SU-DHL-6 (cell line): ENCODE data around the gene PIGL.
"Not testable (repeated sequence)": the region's sequence is repeated elsewhere in the genome, so short reads cannot be mapped to it uniquely, and the experiment has no call there.

ENCODE experiments used
- H2AFZ ChIP-seq: fragments of 200-600 bp; sonication (generic); 2 replicates; pipeline ENCODE4 v1.6.1; 2014; ENCODE audit warnings: low read depth, mild to moderate bottlenecking, moderate library complexity, mixed read lengths, antibody characterized with exemption, low read length; ENCODE audit not compliant: severe bottlenecking
- H3F3A ChIP-seq: fragments of 200-600 bp; shearing (Covaris generic); 2 replicates; pipeline ENCODE4 v1.6.0; 2016; ENCODE audit warnings: antibody characterized with exemption, mild to moderate bottlenecking; ENCODE audit not compliant: insufficient read depth
- H3K27ac ChIP-seq: fragments of 200-600 bp; sonication (generic); 2 replicates; pipeline ENCODE4 v1.5.1; 2016; ENCODE audit warnings: low read depth, mild to moderate bottlenecking, low read length, moderate library complexity, mixed read lengths
- H3K27me3 ChIP-seq: fragments of 200-600 bp; sonication (generic), shearing (Covaris generic); 2 replicates; pipeline ENCODE4 v1.6.0; 2014; ENCODE audit warnings: mild to moderate bottlenecking, low read length
- H3K36me3 ChIP-seq: fragments of 200-600 bp; sonication (generic); 2 replicates; pipeline ENCODE4 v1.6.1; 2014; ENCODE audit warnings: mild to moderate bottlenecking, low read length, mixed read lengths
- H3K4me2 ChIP-seq: fragments of 300-600, 200-600 bp; shearing (Covaris generic), sonication (generic); 2 replicates; pipeline ENCODE4 v1.6.0; 2014; ENCODE audit warnings: low read length, low read depth, mild to moderate bottlenecking; ENCODE audit not compliant: poor library complexity, severe bottlenecking
- H3K4me3 ChIP-seq: fragments of 200-600 bp; sonication (generic); 2 replicates; pipeline ENCODE4 v1.5.1; 2014; ENCODE audit warnings: antibody characterized with exemption, low read length, mild to moderate bottlenecking, mixed read lengths; ENCODE audit not compliant: insufficient read depth, poor library complexity, severe bottlenecking
- H3K79me2 ChIP-seq: fragments of 200-600 bp; sonication (generic); 2 replicates; pipeline ENCODE4 v1.6.1; 2014; ENCODE audit warnings: mild to moderate bottlenecking, low read length, moderate library complexity; ENCODE audit not compliant: insufficient read depth
- H3K9ac ChIP-seq: fragments of 200-600 bp; sonication (generic); 2 replicates; pipeline ENCODE4 v1.7.0; 2014; ENCODE audit warnings: mild to moderate bottlenecking, low read length
- H3K9me2 ChIP-seq: fragments of 200-600 bp; sonication (generic); replicated peaks from 2 replicates; pipeline ENCODE4 v1.6.1; 2014; ENCODE audit warnings: low read length; ENCODE audit not compliant: insufficient read depth
- H3K9me3 ChIP-seq: fragments of 200-600 bp; sonication (generic); 2 replicates; pipeline ENCODE4 v1.6.1; 2014; ENCODE audit warnings: low read length, mixed read lengths; ENCODE audit not compliant: insufficient read depth
- H4K20me1 ChIP-seq: fragments of 200-600 bp; sonication (generic); 2 replicates; pipeline ENCODE4 v1.6.1; 2014; ENCODE audit warnings: low read depth, mild to moderate bottlenecking, antibody characterized with exemption, low read length, moderate library complexity, mixed read lengths
- CTCF ChIP-seq: fragments of 200-600 bp; sonication (generic); IDR thresholded peaks from one replicate; pipeline ENCODE4 v1.5.1; 2017; ENCODE audit warnings: antibody characterized with exemption, mild to moderate bottlenecking, low read length, moderate library complexity; ENCODE audit not compliant: insufficient read depth, poor library complexity, severe bottlenecking
- EZH2phosphoT487 ChIP-seq: fragments of 200-600 bp; sonication (generic), shearing (Covaris generic); conservative IDR thresholded peaks from 2 replicates; pipeline ENCODE4 v1.6.1; 2018; ENCODE audit warnings: mild to moderate bottlenecking, antibody characterized with exemption, low read length, moderate library complexity, mixed read lengths

Gene PIGL

GRCh38 chr17:16304830-16305229, 87.8 kb downstream of the PIGL start:
- H2AFZ ChIP-seq, result no peak overlapping the region
- TF ChIP-seq EZH2phosphoT487 (no peak), CTCF (peak; percentile 43)
- H3F3A ChIP-seq, result no peaks in the 10 kb centered on the region
- H4K20me1 ChIP-seq, result no peaks in the 10 kb centered on the region
- H3K27ac ChIP-seq, result no peak overlapping the region
- no peaks in the 10 kb centered on the region for H3K79me2 ChIP-seq
- no peaks in the 10 kb centered on the region for H3K36me3 ChIP-seq
- no peaks in the 10 kb centered on the region for H3K9me3 ChIP-seq
- H3K9ac ChIP-seq, result no peak overlapping the region
- no peak overlapping the region for H3K4me2 ChIP-seq
- H3K27me3 ChIP-seq, result no peaks in the 10 kb centered on the region
- H3K4me3 ChIP-seq, result no peak overlapping the region
- H3K9me2 ChIP-seq, result no peaks in the 10 kb centered on the region

DNA sequence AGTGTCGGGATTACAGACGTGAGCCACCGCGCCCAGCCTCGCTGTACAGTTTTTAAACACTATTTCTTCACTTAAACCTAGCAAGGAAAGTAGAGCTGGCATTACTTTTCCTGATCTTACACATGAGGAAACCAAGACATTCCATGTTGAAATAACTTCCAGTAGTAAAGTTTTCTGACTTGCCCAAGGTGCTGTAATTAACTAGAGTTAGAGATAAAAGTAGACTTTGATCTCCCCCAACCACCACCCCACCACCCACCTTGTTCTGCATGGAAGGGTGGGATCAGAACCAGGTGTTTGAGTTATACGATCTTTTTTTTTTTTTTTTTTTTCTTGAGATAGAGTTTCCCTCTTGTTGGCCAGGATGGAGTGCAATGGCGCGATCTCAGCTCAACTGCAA, 89.2 kb downstream of the PIGL start:
- Histone ChIP-seq H3K79me2 (no peaks in the 10 kb centered on the region), H3K36me3 (no peaks in the 10 kb centered on the region), H3K27ac (no peak overlapping the region), H3K9me2 (no peaks in the 10 kb centered on the region), H3K4me3 (no peak overlapping the region), H3K27me3 (no peaks in the 10 kb centered on the region), H3K4me2 (no peak overlapping the region), H3F3A (no peaks in the 10 kb centered on the region), H3K9ac (no peak overlapping the region), H4K20me1 (no peaks in the 10 kb centered on the region), H2AFZ (no peak overlapping the region), H3K9me3 (no peaks in the 10 kb centered on the region)
- no peak for TF ChIP-seq CTCF
- no peak for TF ChIP-seq EZH2phosphoT487

DNA sequence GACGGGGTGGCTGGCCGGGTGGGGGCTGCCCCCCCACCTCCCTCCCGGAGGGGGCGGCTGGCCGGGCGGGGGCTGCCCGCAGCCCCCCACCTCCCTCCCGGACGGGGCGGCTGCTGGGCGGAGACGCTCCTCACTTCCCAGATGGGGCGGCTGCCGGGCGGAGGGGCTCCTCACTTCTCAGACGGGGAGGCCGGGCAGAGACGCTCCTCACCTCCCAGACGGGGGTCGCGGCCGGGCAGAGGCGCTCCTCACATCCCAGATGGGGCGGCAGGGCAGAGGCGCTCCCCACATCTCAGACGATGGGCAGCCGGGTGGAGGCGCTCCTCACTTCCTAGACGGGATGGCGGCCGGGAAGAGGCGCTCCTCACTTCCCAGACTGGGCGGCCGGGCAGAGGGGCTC, 95.1 kb downstream of the PIGL start:
- H3K27ac ChIP-seq, H3K9me2 ChIP-seq, H2AFZ ChIP-seq, H3K36me3 ChIP-seq, H3K27me3 ChIP-seq, H3K9me3 ChIP-seq, H4K20me1 ChIP-seq, H3K9ac ChIP-seq, H3F3A ChIP-seq, H3K79me2 ChIP-seq, H3K4me3 ChIP-seq, H3K4me2 ChIP-seq: not testable (repeated sequence)

- Histone ChIP-seq H2AFZ (no peak overlapping the region), H3K9ac (no peak overlapping the region), H4K20me1 (no peaks in the 10 kb centered on the region), H3K9me3 (no peaks in the 10 kb centered on the region), H3K79me2 (no peaks in the 10 kb centered on the region), H3K27me3 (no peaks in the 10 kb centered on the region), H3K4me2 (no peak overlapping the region), H3K9me2 (no peaks in the 10 kb centered on the region), H3K27ac (no peak overlapping the region), H3K36me3 (no peaks in the 10 kb centered on the region), H3F3A (no peaks in the 10 kb centered on the region), H3K4me3 (no peak overlapping the region)
- TF ChIP-seq CTCF (no peak), EZH2phosphoT487 (no peak)
Measured at GRCh38 chr17:16313139-16314090, 96.4 kb downstream of the PIGL start.
